GM19351 (cell line): Measurements from ENCODE around the gene ATP5F1C.
"Not testable (repeated sequence)": the region's sequence is repeated elsewhere in the genome, so short reads cannot be mapped to it uniquely, and the experiment has no call there.

Experiments
- ATAC-seq: cut with Tn5 transposase; IDR thresholded peaks from one replicate; pipeline ENCODE4 v1.9.1; 2021; ENCODE audit warnings: mild to moderate bottlenecking, moderate library complexity; ENCODE audit not compliant: unreplicated experiment

ATP5F1C gene

GRCh38 chr10:7792541-7792940 lies 4.6 kb downstream of the ATP5F1C start:
- no peak for ATAC-seq

GRCh38 chr10:7794251-7795026 lies 6.5 kb downstream of the ATP5F1C start:
- ATAC-seq, result no peak

GRCh38 chr10:7795605-7796004 lies 7.6 kb downstream of the ATP5F1C start:
- ATAC-seq, result no peak

GRCh38 chr10:7797582-7797981 lies 9.6 kb downstream of the ATP5F1C start:
- no peak for ATAC-seq

GRCh38 chr10:7802606-7803005 lies 14.6 kb downstream of the ATP5F1C start:
- ATAC-seq, result no peak

- ATAC-seq, result no peak
Observed at GRCh38 chr10:7804216-7804615, 16.2 kb downstream of the ATP5F1C start.

- ATAC-seq, result no peak
Observed at GRCh38 chr10:7804741-7805140, 16.8 kb downstream of the ATP5F1C start.

GRCh38 chr10:7808686-7809267 lies 20.8 kb downstream of the ATP5F1C start:
- ATAC-seq, result no peak

GRCh38 chr10:7810443-7810842 lies 22.5 kb downstream of the ATP5F1C start:
- no peak for ATAC-seq

- no peak for ATAC-seq
Observed at GRCh38 chr10:7811000-7811399, 23.0 kb downstream of the ATP5F1C start.

- not testable (repeated sequence) for ATAC-seq
Observed at GRCh38 chr10:7811743-7812142, 23.8 kb downstream of the ATP5F1C start.

GRCh38 chr10:7813481-7813880 lies 25.5 kb downstream of the ATP5F1C start:
- no peak for ATAC-seq

- ATAC-seq, result no peak
Observed at GRCh38 chr10:7817576-7817975, 29.6 kb downstream of the ATP5F1C start.

- peak; percentile 21 for ATAC-seq
Observed at GRCh38 chr10:7817984-7818294, 30.0 kb downstream of the ATP5F1C start.

- ATAC-seq, result peak; percentile 79
Observed at GRCh38 chr10:7818295-7819120, 30.5 kb downstream of the ATP5F1C start, which contains the start of gene TAF3. Gene TAF3, plus strand, starts transcription at chr10:7818505. Its CDS starts 205 bp downstream, at chr10:7818710.

- ATAC-seq, result peak; percentile 54
Observed at GRCh38 chr10:7819121-7819460, 31.1 kb downstream of the ATP5F1C start.

GRCh38 chr10:7824251-7824650 lies 36.3 kb downstream of the ATP5F1C start:
- no peak for ATAC-seq

GRCh38 chr10:7826971-7827370 lies 39.0 kb downstream of the ATP5F1C start:
- no peak for ATAC-seq

GRCh38 chr10:7829289-7829834 lies 41.4 kb downstream of the ATP5F1C start:
- no peak for ATAC-seq

GRCh38 chr10:7832060-7832459 lies 44.1 kb downstream of the ATP5F1C start:
- ATAC-seq, result no peak

GRCh38 chr10:7833210-7833609 lies 45.2 kb downstream of the ATP5F1C start:
- no peak for ATAC-seq

GRCh38 chr10:7834262-7834661 lies 46.3 kb downstream of the ATP5F1C start:
- no peak for ATAC-seq
